ENCODE measurements around the gene PLET1. TPM values are rescaled to one million over a fixed set of nuclear protein-coding genes. Genes with fewer than 3 reads are reported as not detected.

PLET1 gene
- total and polyA plus RNA-seq, 3 experiments from 2014 or later = not detected

GRCh38 chr11:112231952-112232351, 28.7 kb downstream of the PLET1 start:
- CTCF ChIA-PET = interaction anchor here (1.7 to 4.1 kb wide), 2 partner anchors 11 to 48 kb away, joined by 4 to 20 read pairs; no protein-coding TSS in a partner anchor
- Histone ChIP-seq H3K4me3 (ENCODE audit: low read length) (no peak overlapping the region), H3K4me1 (ENCODE audit: insufficient read depth, low read length) (peaks cover 9% of the 10 kb centered on the region), H3K9me3 (ENCODE audit: low read length) (no peaks in the 10 kb centered on the region), H3K36me3 (ENCODE audit: insufficient read depth, low read length) (peaks cover 29% of the 10 kb centered on the region), H3K27ac (ENCODE audit: low read depth, low read length) (no peak overlapping the region), H3K27me3 (ENCODE audit: insufficient read depth, low read length, poor library complexity, severe bottlenecking) (no peaks in the 10 kb centered on the region)
- Mint-ChIP-seq H3K36me3 (peaks cover 6 to 76% (median 27%) of the 10 kb centered on the region in 3 donors), H3K4me1 (peaks cover 11 to 21% (median 19%) of the 10 kb centered on the region in 3 donors), H3K9me3 (no peaks in the 10 kb centered on the region), H3K27me3 (no peaks in the 10 kb centered on the region), H3K4me3 (no peak overlapping the region), H3K27ac (no peak overlapping the region)
- POLR2A ChIA-PET = no interaction called here
- no peak for DNase-seq

- Mint-ChIP-seq H3K4me1 (peaks cover 16 to 29% (median 28%) of the 10 kb centered on the region in 3 donors), H3K27me3 (no peaks in the 10 kb centered on the region), H3K27ac (no peak overlapping the region), H3K9me3 (no peaks in the 10 kb centered on the region), H3K36me3 (peaks cover 0 to 67% (median 18%) of the 10 kb centered on the region in 3 donors), H3K4me3 (peak overlapping the region in 1 of 7 donors; percentile 19)
- CTCF ChIA-PET = interaction anchor here (1.0 to 4.1 kb wide), 2 partner anchors 10 to 50 kb away, joined by 3 to 20 read pairs; no protein-coding TSS in a partner anchor
- Histone ChIP-seq H3K4me3 (ENCODE audit: low read length) (no peak overlapping the region), H3K27ac (ENCODE audit: low read depth, low read length) (no peak overlapping the region), H3K36me3 (ENCODE audit: insufficient read depth, low read length) (peaks cover 16% of the 10 kb centered on the region), H3K4me1 (ENCODE audit: insufficient read depth, low read length) (peaks cover 9% of the 10 kb centered on the region), H3K27me3 (ENCODE audit: insufficient read depth, low read length, poor library complexity, severe bottlenecking) (no peaks in the 10 kb centered on the region), H3K9me3 (ENCODE audit: low read length) (no peaks in the 10 kb centered on the region)
- no peak for DNase-seq
- POLR2A ChIA-PET = no interaction called here
Observed at GRCh38 chr11:112229746-112230433, 30.8 kb downstream of the PLET1 start.

- no peak for DNase-seq
- H3K27me3 Mint-ChIP-seq = no peaks in the 10 kb centered on the region
- Histone ChIP-seq H3K4me1 (ENCODE audit: insufficient read depth, low read length) (peaks cover 9% of the 10 kb centered on the region), H3K9me3 (ENCODE audit: low read length) (no peaks in the 10 kb centered on the region), H3K27me3 (ENCODE audit: insufficient read depth, low read length, poor library complexity, severe bottlenecking) (no peaks in the 10 kb centered on the region), H3K36me3 (ENCODE audit: insufficient read depth, low read length) (peaks cover 16% of the 10 kb centered on the region), H3K27ac (ENCODE audit: low read depth, low read length) (no peak overlapping the region), H3K4me3 (ENCODE audit: low read length) (no peak overlapping the region)
- POLR2A ChIA-PET = no interaction called here
- H3K4me1 Mint-ChIP-seq = peaks cover 16 to 29% (median 28%) of the 10 kb centered on the region in 3 donors
- H3K4me3 Mint-ChIP-seq = peak overlapping the region in 1 of 7 donors; percentile 19
- H3K9me3 Mint-ChIP-seq = no peaks in the 10 kb centered on the region
- H3K27ac Mint-ChIP-seq = peak overlapping the region in 1 of 8 donors; percentile 82
- CTCF ChIA-PET = interaction anchor here (1.0 kb wide), 1 partner anchor 10 kb away, joined by 3 read pairs; no protein-coding TSS in a partner anchor
- H3K36me3 Mint-ChIP-seq = peaks cover 0 to 63% (median 18%) of the 10 kb centered on the region in 3 donors
Observed at GRCh38 chr11:112229159-112229558, 31.5 kb downstream of the PLET1 start.

- Histone ChIP-seq H3K4me1 (ENCODE audit: insufficient read depth, low read length) (peaks cover 9% of the 10 kb centered on the region), H3K27ac (ENCODE audit: low read depth, low read length) (no peak overlapping the region), H3K36me3 (ENCODE audit: insufficient read depth, low read length) (peaks cover 16% of the 10 kb centered on the region), H3K4me3 (ENCODE audit: low read length) (no peak overlapping the region), H3K9me3 (ENCODE audit: low read length) (no peaks in the 10 kb centered on the region), H3K27me3 (ENCODE audit: insufficient read depth, low read length, poor library complexity, severe bottlenecking) (no peaks in the 10 kb centered on the region)
- peak overlapping the region in 1 of 7 donors; percentile 31 for H3K4me3 Mint-ChIP-seq
- H3K27ac Mint-ChIP-seq = peak overlapping the region in 1 of 8 donors; percentile 98
- CTCF ChIA-PET = interaction anchor here (1.0 to 3.5 kb wide), 2 partner anchors 9 to 53 kb away, joined by 3 to 38 read pairs; no protein-coding TSS in a partner anchor
- peaks cover 0 to 58% (median 15%) of the 10 kb centered on the region in 3 donors for H3K36me3 Mint-ChIP-seq
- POLR2A ChIA-PET = no interaction called here
- H3K4me1 Mint-ChIP-seq = peaks cover 16 to 29% (median 28%) of the 10 kb centered on the region in 3 donors
- H3K27me3 Mint-ChIP-seq = no peaks in the 10 kb centered on the region
- H3K9me3 Mint-ChIP-seq = no peaks in the 10 kb centered on the region
- DNase-seq = no peak
Observed at GRCh38 chr11:112228706-112229105, 32.0 kb downstream of the PLET1 start.

GRCh38 chr11:112227471-112227870, 33.2 kb downstream of the PLET1 start:
- Histone ChIP-seq H3K27ac (ENCODE audit: low read depth, low read length) (no peak overlapping the region), H3K4me1 (ENCODE audit: insufficient read depth, low read length) (peaks cover 9% of the 10 kb centered on the region), H3K9me3 (ENCODE audit: low read length) (no peaks in the 10 kb centered on the region), H3K27me3 (ENCODE audit: insufficient read depth, low read length, poor library complexity, severe bottlenecking) (no peaks in the 10 kb centered on the region), H3K4me3 (ENCODE audit: low read length) (peak overlapping the region; percentile 97), H3K36me3 (ENCODE audit: insufficient read depth, low read length) (peaks cover 16% of the 10 kb centered on the region)
- POLR2A ChIA-PET = no interaction called here
- H3K27ac Mint-ChIP-seq = peak overlapping the region in 7 of 8 donors; percentile 95 to 99 (median 99)
- CTCF ChIA-PET = interaction anchor here (3.5 kb wide), 1 partner anchor 55 kb away, joined by 38 read pairs; no protein-coding TSS in a partner anchor
- H3K4me1 Mint-ChIP-seq = peaks cover 16 to 29% (median 28%) of the 10 kb centered on the region in 3 donors
- DNase-seq = no peak
- no peaks in the 10 kb centered on the region for H3K9me3 Mint-ChIP-seq
- H3K27me3 Mint-ChIP-seq = no peaks in the 10 kb centered on the region
- peak overlapping the region; percentile 93 to 98 (median 95) for H3K4me3 Mint-ChIP-seq
- H3K36me3 Mint-ChIP-seq = peaks cover 0 to 51% (median 15%) of the 10 kb centered on the region in 3 donors

GRCh38 chr11:112226831-112227401, 33.7 kb downstream of the PLET1 start:
- ChIA-PET POLR2A (interaction anchor here (0.6 to 1.0 kb wide), 4 partner anchors 53 to 300 kb away, joined by 3 to 5 read pairs (median 4); no protein-coding TSS in a partner anchor), CTCF (interaction anchor here (0.8 to 3.5 kb wide), 3 partner anchors 44 to 55 kb away, joined by 3 to 38 read pairs (median 3); no protein-coding TSS in a partner anchor)
- Histone ChIP-seq H3K4me3 (ENCODE audit: low read length) (peak overlapping the region; percentile 97), H3K27ac (ENCODE audit: low read depth, low read length) (peak overlapping the region; percentile 96), H3K9me3 (ENCODE audit: low read length) (no peaks in the 10 kb centered on the region), H3K36me3 (ENCODE audit: insufficient read depth, low read length) (peaks cover 16% of the 10 kb centered on the region), H3K4me1 (ENCODE audit: insufficient read depth, low read length) (peaks cover 9% of the 10 kb centered on the region), H3K27me3 (ENCODE audit: insufficient read depth, low read length, poor library complexity, severe bottlenecking) (no peaks in the 10 kb centered on the region)
- H3K4me1 Mint-ChIP-seq = peaks cover 16 to 29% (median 28%) of the 10 kb centered on the region in 3 donors
- peak overlapping the region; percentile 93 to 98 (median 95) for H3K4me3 Mint-ChIP-seq
- no peaks in the 10 kb centered on the region for H3K27me3 Mint-ChIP-seq
- H3K9me3 Mint-ChIP-seq = no peaks in the 10 kb centered on the region
- no peak for DNase-seq
- peak overlapping the region; percentile 98 to 99 (median 99) for H3K27ac Mint-ChIP-seq
- H3K36me3 Mint-ChIP-seq = peaks cover 0 to 46% (median 13%) of the 10 kb centered on the region in 3 donors

GRCh38 chr11:112226062-112226830, 34.4 kb downstream of the PLET1 start, which contains the start of gene PTS:
PTS (plus strand) TSS chr11:112226428; CDS start chr11:112226444, 16 bp downstream.
- Mint-ChIP-seq H3K27me3 (no peaks in the 10 kb centered on the region), H3K27ac (peak within 1 kb of the TSS; percentile 98 to 99 (median 99)), H3K4me1 (peaks cover 16 to 29% (median 28%) of the 10 kb centered on the region in 3 donors), H3K4me3 (peak within 1 kb of the TSS; percentile 93 to 98 (median 95)), H3K36me3 (peaks cover 0 to 41% (median 13%) of the 10 kb centered on the region in 3 donors), H3K9me3 (no peaks in the 10 kb centered on the region)
- DNase-seq = peak; percentile 73 to 91 (median 88)
- H3K9me3 ChIP-seq (ENCODE audit: low read length) = no peaks in the 10 kb centered on the region
- POLR2A ChIA-PET = interaction anchor here (0.5 to 1.0 kb wide), 6 partner anchors 54 to 363 kb away, joined by 3 to 5 read pairs (median 4); partner anchors contain the start of genes SDHD and TIMM8B
- CTCF ChIA-PET = interaction anchor here (0.8 to 3.5 kb wide), 3 partner anchors 45 to 56 kb away, joined by 3 to 38 read pairs (median 3); no protein-coding TSS in a partner anchor
- H3K4me3 ChIP-seq (ENCODE audit: low read length) = peak within 1 kb of the TSS; percentile 97
- peaks cover 14% of the 10 kb centered on the region for H3K36me3 ChIP-seq (ENCODE audit: insufficient read depth, low read length)
- H3K4me1 ChIP-seq (ENCODE audit: insufficient read depth, low read length) = peaks cover 9% of the 10 kb centered on the region
- H3K27ac ChIP-seq (ENCODE audit: low read depth, low read length) = peak within 1 kb of the TSS; percentile 96
- H3K27me3 ChIP-seq (ENCODE audit: insufficient read depth, low read length, poor library complexity, severe bottlenecking) = no peaks in the 10 kb centered on the region

Measured in CD8-positive, alpha-beta memory T cell (primary cell).